Activated CD8-positive, alpha-beta T cell treated with anti-CD3 and anti-CD28 coated beads, Interleukin-2, amount 10 ng/mL, durations not matched to agents 7 days and 5 days (primary cell): ENCODE measurements around the gene ZNF577. TPM values are rescaled to one million over a fixed set of nuclear protein-coding genes. Genes with fewer than 3 reads are reported as not detected.
"Not testable (repeated sequence)": the region's sequence is repeated elsewhere in the genome, so short reads cannot be mapped to it uniquely, and the experiment has no call there.

Experiments
- ATAC-seq: fragments of 150-1000 bp; cut with Tn5 transposase; one replicate; pipeline ENCODE4 v1.10.0; 2021; ENCODE audit warnings: moderate library complexity
- CTCF ChIA-PET: fragments of 350-600 bp; sonication (Branson Sonifier 250); formaldehyde crosslinking; loops from one replicate; lab custom pipeline; 2021; ENCODE audit warnings: antibody characterized with exemption; lab: Charles Lee
- POLR2A ChIA-PET: fragments of 350-600 bp; sonication (Branson Sonifier 250); formaldehyde crosslinking; loops from one replicate; lab custom pipeline; 2021; ENCODE audit warnings: antibody characterized with exemption; lab: Charles Lee
- DNase-seq: peaks from one replicate; pipeline ENCODE4 v3.0.0-alpha.2; 2020
- H3K27ac Mint-ChIP-seq: one replicate; pipeline ENCODE4 v1.8.0; 2021; ENCODE audit warnings: mild to moderate bottlenecking, mixed read lengths
- H3K27me3 Mint-ChIP-seq: one replicate; pipeline ENCODE4 v1.8.0; 2021; ENCODE audit warnings: low read depth, mixed read lengths
- H3K36me3 Mint-ChIP-seq: one replicate; pipeline ENCODE4 v1.8.0; 2021; ENCODE audit warnings: low read depth, mixed read lengths
- H3K4me1 Mint-ChIP-seq: one replicate; pipeline ENCODE4 v1.8.0; 2021; ENCODE audit warnings: low read depth, mixed read lengths
- H3K4me3 Mint-ChIP-seq: one replicate; pipeline ENCODE4 v1.8.0; 2021; ENCODE audit warnings: mild to moderate bottlenecking, mixed read lengths
- H3K9me3 Mint-ChIP-seq: one replicate; pipeline ENCODE4 v1.8.0; 2022; ENCODE audit warnings: mixed read lengths; ENCODE audit not compliant: insufficient read depth
- total RNA-seq, 2 experiments: library from RNA; stranded (reverse); gene quantifications; one replicate each; pipeline ENCODE4 v1.2.3, GENCODE V29; 2021

ZNF577 gene
- total RNA-seq, 2 experiments from 2014 or later = 6.0 to 7.6 TPM

DNA sequence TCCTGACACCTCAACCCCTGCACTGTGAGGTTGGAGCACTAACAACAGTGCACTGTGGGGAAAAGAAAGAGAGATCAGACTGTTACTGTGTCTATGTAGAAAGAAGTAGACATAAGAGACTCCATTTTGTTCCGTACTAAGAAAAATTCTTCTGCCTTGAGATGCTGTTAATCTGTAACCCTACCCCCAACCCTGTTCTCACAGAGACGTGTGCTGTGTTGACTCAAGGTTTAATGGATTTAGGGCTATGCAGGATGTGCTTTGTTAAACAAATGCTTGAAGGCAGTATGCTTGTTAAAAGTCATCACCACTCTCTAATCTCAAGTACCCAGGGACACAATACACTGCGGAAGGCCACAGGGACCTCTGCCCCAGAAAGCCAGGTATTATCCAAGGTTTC lies 17.9 kb upstream of the ZNF577 start:
- not testable (repeated sequence) for H3K27ac Mint-ChIP-seq
- H3K36me3 Mint-ChIP-seq = peaks cover 67% of the 10 kb centered on the region

DNA sequence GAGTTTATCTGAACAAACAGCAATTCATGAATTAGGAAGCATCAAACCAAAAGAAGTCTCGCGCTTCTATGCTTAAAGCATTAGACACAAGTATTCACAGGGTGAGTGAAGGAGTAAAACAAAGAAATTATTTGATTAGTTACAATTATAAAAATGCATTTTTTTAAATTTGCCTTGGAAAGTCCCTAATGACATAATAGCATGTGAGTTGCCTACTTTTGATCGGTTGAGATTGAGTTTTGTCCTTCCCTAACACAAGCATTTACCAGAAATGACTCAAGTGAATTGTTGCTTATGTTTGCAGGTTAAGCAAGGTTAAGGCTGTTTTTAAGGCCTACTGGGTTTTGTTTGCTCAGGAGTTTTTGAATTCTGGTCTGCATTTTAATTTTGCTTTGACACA lies 17.5 kb upstream of the ZNF577 start:
- Mint-ChIP-seq H3K36me3 (peaks cover 71% of the 10 kb centered on the region), H3K4me3 (peak overlapping the region; percentile 98), H3K4me1 (peaks cover 23% of the 10 kb centered on the region), H3K27me3 (peaks cover 2% of the 10 kb centered on the region), H3K9me3 (peaks cover 71% of the 10 kb centered on the region), H3K27ac (peak overlapping the region; percentile 98)
- CTCF ChIA-PET = no interaction called here
- no peak for DNase-seq
- POLR2A ChIA-PET = interaction anchor here (1.0 kb wide), 1 partner anchor 144 kb away, joined by 3 read pairs; the partner anchor contains the start of gene ZNF432
- ATAC-seq = no peak

More for the DNA sequence above, 17.9 kb upstream of the ZNF577 start:
- CTCF ChIA-PET, H3K27me3 Mint-ChIP-seq, ATAC-seq, H3K4me3 Mint-ChIP-seq, POLR2A ChIA-PET, DNase-seq: not testable (repeated sequence)
- Mint-ChIP-seq H3K4me1 (peaks cover 23% of the 10 kb centered on the region), H3K9me3 (peaks cover 67% of the 10 kb centered on the region)

DNA sequence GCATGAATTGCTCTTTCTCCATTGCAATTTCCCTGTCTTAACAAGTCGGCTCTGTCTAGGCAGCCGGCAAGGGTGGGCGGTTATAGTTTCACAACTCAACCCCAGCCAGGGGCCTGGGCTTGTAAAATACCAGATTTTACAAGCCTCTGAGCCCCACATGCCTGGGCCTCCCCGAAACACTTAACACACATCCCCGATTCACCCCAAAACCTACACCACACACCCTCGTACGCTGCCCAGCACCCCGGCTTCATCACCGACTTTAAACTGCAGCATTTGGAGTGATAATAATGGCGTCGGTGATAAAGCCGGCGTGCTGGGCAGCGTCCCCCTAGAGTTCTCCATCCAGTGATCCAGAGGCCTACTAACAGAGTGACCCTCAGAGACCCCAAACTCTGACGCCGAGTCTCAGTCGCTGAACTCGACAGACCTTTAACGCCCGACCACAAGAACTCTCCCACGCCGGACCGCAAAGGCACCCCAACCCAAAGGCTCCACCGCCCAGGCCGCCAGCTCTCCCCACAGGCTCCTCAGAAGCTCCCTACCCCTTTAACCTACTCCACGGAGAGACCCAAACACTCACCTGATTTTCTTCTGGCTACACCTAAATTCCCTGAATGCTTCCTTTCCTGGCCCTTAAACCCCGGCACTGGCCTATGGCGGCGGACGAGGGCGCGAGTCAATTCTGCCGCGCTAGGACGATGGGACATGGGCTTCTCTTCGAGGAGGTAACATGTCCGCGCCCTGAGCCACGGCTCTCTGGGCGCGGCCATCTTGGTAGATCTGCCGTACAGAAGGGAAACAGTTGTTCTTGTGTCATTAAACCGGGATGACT lies 16.8 kb upstream of the ZNF577 start, which contains the start of gene ZNF649:
ZNF649 (minus strand) TSS at position 687 of the 835 bp plus-strand sequence. CDS start 4,910 bp downstream, outside the sequence.
- CTCF ChIA-PET = no interaction called here
- H3K4me3 Mint-ChIP-seq = peak within 1 kb of the TSS; percentile 98
- peaks cover 2% of the 10 kb centered on the region for H3K27me3 Mint-ChIP-seq
- H3K9me3 Mint-ChIP-seq = peaks cover 71% of the 10 kb centered on the region
- H3K4me1 Mint-ChIP-seq = peaks cover 23% of the 10 kb centered on the region
- H3K36me3 Mint-ChIP-seq = peaks cover 78% of the 10 kb centered on the region
- POLR2A ChIA-PET = interaction anchor here (1.0 kb wide), 1 partner anchor 144 kb away, joined by 3 read pairs; the partner anchor contains the start of gene ZNF432
- ATAC-seq (peak; percentile 89), DNase-seq (peak; percentile 85)
- peak within 1 kb of the TSS; percentile 98 for H3K27ac Mint-ChIP-seq

DNA sequence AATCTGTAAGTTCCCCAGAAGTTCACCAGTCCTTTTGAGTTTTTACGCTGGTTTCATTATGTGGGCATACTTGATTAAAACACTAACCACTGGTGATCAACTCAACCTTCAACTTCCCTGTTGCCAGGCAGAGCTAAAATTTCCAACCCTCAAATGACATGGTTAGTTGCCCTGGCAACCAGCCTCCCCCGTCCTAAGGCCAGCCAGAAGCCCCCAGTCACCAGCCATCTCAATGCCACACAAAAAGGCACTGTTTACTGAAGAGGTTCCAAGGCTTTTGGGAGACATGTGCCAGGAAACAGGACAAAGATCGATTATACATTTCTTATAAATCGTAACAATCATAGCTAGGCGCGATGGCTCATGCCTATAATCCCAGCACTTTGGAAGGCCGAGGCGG lies 15.4 kb upstream of the ZNF577 start:
- POLR2A ChIA-PET = interaction anchor here (0.7 kb wide), 1 partner anchor 12 kb away, joined by 3 read pairs; no protein-coding TSS in a partner anchor
- H3K9me3 Mint-ChIP-seq = peaks cover 67% of the 10 kb centered on the region

DNA sequence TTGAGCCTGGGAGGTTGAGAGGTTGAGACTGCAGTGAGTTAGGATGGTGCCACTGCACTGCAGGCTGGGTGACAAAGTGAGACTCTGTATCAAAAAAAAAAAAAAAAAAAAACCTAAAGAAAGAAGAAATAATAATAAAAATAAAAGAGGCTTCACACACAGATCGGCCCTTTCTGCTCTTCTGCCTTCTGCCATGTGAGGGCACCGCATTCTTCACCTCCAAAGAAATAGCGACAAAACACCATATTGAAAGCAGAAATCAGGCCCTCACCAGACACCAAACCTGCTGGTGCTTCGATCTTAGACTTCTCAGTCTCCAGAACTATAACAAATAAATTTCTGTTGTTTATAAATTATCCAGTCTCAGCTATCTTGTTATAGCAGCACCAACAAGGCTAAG lies 14.1 kb upstream of the ZNF577 start:
- Mint-ChIP-seq H3K4me3 (no peak overlapping the region), H3K36me3 (peaks cover 89% of the 10 kb centered on the region), H3K27me3 (no peaks in the 10 kb centered on the region), H3K9me3 (peaks cover 62% of the 10 kb centered on the region), H3K4me1 (peaks cover 22% of the 10 kb centered on the region), H3K27ac (no peak overlapping the region)
- ChIA-PET CTCF (no interaction called here), POLR2A (no interaction called here)
- ATAC-seq (no peak), DNase-seq (no peak)

More for the DNA sequence above, 15.4 kb upstream of the ZNF577 start:
- peaks cover 22% of the 10 kb centered on the region for H3K4me1 Mint-ChIP-seq
- H3K36me3 Mint-ChIP-seq = peaks cover 85% of the 10 kb centered on the region
- CTCF ChIA-PET = no interaction called here
- DNase-seq (no peak), ATAC-seq (no peak)
- H3K4me3 Mint-ChIP-seq = peak overlapping the region; percentile 98
- H3K27me3 Mint-ChIP-seq = peaks cover 2% of the 10 kb centered on the region
- peak overlapping the region; percentile 17 for H3K27ac Mint-ChIP-seq

DNA sequence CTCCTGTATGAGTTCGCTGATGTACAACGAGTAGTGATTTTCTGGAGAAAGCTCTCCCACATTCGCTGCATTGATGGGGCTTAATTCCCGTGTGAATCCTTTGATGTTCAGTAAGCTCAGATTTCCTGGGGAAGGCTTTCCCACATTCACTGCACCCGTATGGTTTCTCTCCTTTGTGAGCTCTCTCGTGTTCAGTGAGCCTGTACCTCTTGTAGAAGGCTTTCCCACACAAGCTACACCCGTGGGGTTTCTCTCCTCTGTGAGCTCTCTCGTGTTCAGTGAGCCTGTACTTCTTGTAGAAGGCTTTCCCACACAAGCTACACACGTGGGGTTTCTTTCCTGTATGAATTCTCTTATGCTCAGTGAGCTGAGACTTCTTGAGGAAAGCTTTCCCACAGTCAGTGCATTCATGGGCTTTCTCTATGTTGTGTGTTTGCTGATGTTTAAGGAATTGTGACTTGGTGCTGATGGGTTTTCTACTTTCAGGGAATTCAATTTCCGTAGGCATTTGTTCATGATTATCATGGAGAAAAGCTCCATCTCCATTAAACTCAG lies 3.5 kb upstream of the ZNF577 start:
- Mint-ChIP-seq H3K4me3 (no peak overlapping the region), H3K27me3 (no peaks in the 10 kb centered on the region), H3K9me3 (peaks cover 75% of the 10 kb centered on the region), H3K27ac (no peak overlapping the region), H3K4me1 (peaks cover 7% of the 10 kb centered on the region), H3K36me3 (peaks cover 95% of the 10 kb centered on the region)
- CTCF ChIA-PET = no interaction called here
- no peak for DNase-seq
- POLR2A ChIA-PET = interaction anchor here (0.6 kb wide), 1 partner anchor 12 kb away, joined by 3 read pairs; no protein-coding TSS in a partner anchor
- ATAC-seq = no peak

DNA sequence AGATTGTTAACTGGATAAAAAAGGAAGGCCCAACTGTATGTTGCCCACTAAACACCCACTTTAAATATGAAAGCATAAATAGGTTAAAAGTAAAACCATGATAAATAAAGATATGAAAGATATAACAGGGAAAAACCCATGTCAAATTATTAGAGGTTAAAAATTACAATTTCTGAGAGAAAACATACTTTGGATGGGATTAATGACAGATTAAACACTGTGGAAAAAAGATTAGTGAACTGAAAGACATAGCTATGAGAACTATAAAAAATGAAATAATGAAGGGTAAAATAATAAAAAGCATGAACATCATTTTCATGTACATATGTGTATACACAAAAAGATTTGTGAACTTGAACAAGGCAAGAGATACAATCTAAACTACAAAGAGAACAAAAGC lies 2.2 kb upstream of the ZNF577 start:
- POLR2A ChIA-PET = no interaction called here
- Mint-ChIP-seq H3K27ac (no peak overlapping the region), H3K27me3 (no peaks in the 10 kb centered on the region), H3K9me3 (peaks cover 75% of the 10 kb centered on the region), H3K4me3 (no peak overlapping the region), H3K36me3 (peaks cover 91% of the 10 kb centered on the region), H3K4me1 (peaks cover 7% of the 10 kb centered on the region)
- no peak for DNase-seq
- CTCF ChIA-PET = no interaction called here
- ATAC-seq = no peak

DNA sequence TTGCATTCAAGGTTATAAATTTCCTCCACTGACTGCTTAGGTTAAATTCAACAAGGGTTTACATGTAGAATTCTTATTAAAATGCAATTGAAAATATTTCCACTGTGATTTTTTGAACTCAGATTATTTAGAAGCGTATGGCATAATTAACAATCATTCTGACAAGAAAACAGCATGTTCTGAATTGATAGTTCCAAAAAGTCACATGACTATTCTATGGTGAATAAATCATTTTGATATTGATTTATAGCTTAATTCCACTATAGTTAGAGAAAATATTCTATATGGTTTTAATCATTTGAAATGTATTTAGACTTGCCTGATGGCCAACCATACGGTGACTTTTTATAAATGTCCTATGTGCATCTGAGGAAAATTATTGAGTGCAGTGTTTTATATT lies 3.0 kb downstream of the ZNF577 start:
- Mint-ChIP-seq H3K27me3 (no peaks in the 10 kb centered on the region), H3K27ac (no peak overlapping the region), H3K9me3 (peaks cover 68% of the 10 kb centered on the region), H3K36me3 (peaks cover 71% of the 10 kb centered on the region), H3K4me1 (peaks cover 7% of the 10 kb centered on the region), H3K4me3 (no peak overlapping the region)
- DNase-seq = no peak
- ChIA-PET CTCF (no interaction called here), POLR2A (no interaction called here)
- no peak for ATAC-seq

DNA sequence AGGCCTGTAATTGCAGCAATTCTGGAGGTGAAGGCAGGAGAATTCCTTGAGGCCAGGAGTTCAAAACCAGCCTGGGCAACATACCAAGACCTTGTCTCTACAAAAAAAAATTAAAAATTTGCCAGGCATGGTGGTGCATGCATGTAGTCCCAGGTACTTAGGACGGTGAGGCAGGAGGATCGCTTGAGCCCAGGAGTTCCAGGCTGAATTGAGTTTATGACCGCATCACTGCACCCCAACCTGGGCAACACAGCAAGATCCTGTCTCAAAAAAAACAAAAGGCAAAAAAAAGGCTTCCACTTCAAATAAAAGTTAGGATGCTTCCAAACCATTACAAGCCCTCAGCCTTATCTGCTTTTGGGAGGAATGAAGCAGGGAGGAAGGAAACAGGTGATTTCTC lies 5.2 kb downstream of the ZNF577 start:
- Mint-ChIP-seq H3K9me3 (peaks cover 58% of the 10 kb centered on the region), H3K36me3 (peaks cover 63% of the 10 kb centered on the region), H3K4me3 (no peak overlapping the region), H3K27ac (no peak overlapping the region), H3K27me3 (no peaks in the 10 kb centered on the region), H3K4me1 (no peaks in the 10 kb centered on the region)
- no peak for DNase-seq
- CTCF ChIA-PET = no interaction called here
- ATAC-seq = no peak
- POLR2A ChIA-PET = no interaction called here

DNA sequence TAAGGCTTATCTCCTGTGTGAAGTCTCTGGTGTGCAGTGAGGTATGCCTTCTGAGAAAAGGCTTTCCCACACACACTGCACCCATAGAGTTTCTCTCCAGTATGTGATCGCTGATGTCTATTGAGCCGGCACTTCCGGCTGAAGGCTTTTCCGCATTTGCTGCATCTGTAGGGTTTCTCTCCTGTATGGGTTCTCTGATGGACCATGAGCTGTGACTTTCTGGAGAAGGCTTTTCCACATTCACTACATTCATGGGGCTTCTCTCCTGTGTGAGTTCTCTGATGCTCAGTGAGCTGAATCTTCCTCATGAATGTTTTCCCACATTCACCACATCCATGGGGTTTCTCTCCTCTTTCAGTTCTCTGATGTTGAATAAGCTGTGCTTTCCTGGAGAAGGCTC lies 14.7 kb downstream of the ZNF577 start:
- Mint-ChIP-seq H3K27ac (no peak overlapping the region), H3K27me3 (no peaks in the 10 kb centered on the region)
- POLR2A ChIA-PET = no interaction called here

DNA sequence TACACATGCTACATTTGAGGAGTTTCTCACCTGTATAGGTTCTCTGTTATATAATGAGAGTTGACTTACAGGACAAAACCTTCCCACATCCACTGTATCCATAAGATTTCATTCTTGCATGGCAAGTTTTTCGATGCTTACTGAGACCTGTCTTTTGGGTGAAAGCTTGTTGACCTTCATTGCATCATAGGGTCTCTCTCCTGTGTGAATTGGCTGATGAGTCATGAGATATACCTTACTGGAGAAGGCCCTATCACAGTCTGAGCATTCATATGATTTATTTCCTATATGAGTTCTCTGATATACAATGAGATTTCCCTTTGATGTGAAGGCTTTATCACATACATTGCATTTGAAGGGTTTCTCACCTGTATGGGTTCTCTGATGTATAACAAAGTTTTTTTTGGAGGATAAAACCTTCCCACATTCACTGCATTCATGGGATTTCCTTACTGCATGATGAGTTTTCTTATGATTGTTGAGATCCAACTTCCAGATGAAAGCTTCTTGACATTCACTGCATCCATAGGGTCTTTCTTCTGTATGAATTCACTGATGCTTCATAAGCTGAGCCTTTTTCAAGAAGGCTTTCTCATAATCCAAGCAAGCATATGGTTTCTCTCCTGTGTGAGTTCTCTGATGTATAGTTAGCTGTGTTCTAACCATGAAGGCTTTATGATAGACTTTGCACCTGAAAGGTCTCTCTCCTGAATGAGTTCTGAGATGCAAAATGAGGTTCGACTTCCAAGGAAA lies 25.7 kb downstream of the ZNF577 start:
- H3K4me3 Mint-ChIP-seq = no peak overlapping the region
- H3K9me3 Mint-ChIP-seq = peaks cover 87% of the 10 kb centered on the region
- no peak overlapping the region for H3K27ac Mint-ChIP-seq
- H3K36me3 Mint-ChIP-seq = peaks cover 27% of the 10 kb centered on the region
- DNase-seq (no peak), ATAC-seq (no peak)
- ChIA-PET POLR2A (no interaction called here), CTCF (no interaction called here)
- H3K27me3 Mint-ChIP-seq = no peaks in the 10 kb centered on the region
- no peaks in the 10 kb centered on the region for H3K4me1 Mint-ChIP-seq

More for the DNA sequence above, 14.7 kb downstream of the ZNF577 start:
- CTCF ChIA-PET = no interaction called here
- peaks cover 81% of the 10 kb centered on the region for H3K9me3 Mint-ChIP-seq
- H3K4me3 Mint-ChIP-seq = no peak overlapping the region
- H3K36me3 Mint-ChIP-seq = peaks cover 71% of the 10 kb centered on the region
- DNase-seq (no peak), ATAC-seq (no peak)
- H3K4me1 Mint-ChIP-seq = no peaks in the 10 kb centered on the region
